Ecto neural progenitor cell (in vitro differentiated cells): ENCODE results near the gene PYCARD.
"Not testable (repeated sequence)": the region's sequence is repeated elsewhere in the genome, so short reads cannot be mapped to it uniquely, and the experiment has no call there.

Experiments
- DNase-seq: peaks from one replicate; pipeline ENCODE4 v3.0.0-alpha.2; 2018; ENCODE audit warnings: low spot score

Gene PYCARD

DNA sequence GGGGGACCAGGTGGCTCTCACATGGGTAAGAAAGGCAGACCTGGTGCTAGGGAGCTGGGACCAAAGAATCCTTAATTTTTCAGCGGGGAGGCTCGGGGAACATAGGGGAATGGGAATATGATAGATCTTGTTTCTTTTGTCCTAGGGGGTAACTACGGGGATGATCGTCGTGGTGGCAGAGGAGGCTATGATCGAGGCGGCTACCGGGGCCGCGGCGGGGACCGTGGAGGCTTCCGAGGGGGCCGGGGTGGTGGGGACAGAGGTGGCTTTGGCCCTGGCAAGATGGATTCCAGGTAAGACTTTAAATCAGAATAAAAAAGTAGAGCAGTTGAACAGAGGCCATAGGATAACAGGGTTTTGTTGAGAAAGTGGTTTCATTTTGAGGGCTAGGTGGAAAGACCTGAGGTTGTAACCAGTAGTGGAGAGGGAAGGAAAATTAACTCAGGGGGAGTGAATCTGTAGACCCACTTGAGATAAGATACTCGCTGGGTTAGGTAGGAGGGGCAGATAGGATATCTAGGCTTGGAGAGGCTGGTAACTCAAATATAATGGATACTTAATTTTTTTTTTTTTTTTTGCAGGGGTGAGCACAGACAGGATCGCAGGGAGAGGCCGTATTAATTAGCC lies 11.6 kb downstream of the PYCARD start:
- DNase-seq: no peak

DNA sequence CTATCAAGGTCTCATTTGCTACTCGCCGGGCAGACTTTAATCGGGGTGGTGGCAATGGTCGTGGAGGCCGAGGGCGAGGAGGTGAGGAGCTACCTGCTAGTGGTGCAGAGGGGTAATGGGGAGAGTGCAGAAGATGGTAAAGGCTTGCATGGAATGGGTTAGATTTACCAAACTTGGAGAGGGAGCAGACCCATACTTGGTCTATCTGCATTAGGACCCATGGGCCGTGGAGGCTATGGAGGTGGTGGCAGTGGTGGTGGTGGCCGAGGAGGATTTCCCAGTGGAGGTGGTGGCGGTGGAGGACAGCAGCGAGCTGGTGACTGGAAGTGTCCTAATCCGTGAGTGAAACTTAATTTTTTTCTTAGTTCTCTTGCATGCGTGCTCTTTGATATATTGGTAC lies 12.5 kb downstream of the PYCARD start:
- DNase-seq: no peak

DNA sequence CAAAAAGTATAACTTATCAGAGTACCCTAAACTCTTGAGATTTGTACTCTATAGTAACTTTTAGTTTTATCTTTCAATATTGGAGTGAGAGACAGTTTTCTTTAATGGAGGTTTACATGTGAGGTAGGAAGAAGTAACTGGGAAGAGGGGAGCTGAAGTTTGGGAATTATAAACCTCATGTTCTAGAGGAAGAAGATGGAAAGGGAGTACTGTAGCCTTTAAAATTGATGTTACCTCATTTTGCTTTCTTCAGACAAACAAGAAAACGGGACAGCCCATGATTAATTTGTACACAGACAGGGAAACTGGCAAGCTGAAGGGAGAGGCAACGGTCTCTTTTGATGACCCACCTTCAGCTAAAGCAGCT lies 13.2 kb downstream of the PYCARD start:
- DNase-seq: no peak

DNA sequence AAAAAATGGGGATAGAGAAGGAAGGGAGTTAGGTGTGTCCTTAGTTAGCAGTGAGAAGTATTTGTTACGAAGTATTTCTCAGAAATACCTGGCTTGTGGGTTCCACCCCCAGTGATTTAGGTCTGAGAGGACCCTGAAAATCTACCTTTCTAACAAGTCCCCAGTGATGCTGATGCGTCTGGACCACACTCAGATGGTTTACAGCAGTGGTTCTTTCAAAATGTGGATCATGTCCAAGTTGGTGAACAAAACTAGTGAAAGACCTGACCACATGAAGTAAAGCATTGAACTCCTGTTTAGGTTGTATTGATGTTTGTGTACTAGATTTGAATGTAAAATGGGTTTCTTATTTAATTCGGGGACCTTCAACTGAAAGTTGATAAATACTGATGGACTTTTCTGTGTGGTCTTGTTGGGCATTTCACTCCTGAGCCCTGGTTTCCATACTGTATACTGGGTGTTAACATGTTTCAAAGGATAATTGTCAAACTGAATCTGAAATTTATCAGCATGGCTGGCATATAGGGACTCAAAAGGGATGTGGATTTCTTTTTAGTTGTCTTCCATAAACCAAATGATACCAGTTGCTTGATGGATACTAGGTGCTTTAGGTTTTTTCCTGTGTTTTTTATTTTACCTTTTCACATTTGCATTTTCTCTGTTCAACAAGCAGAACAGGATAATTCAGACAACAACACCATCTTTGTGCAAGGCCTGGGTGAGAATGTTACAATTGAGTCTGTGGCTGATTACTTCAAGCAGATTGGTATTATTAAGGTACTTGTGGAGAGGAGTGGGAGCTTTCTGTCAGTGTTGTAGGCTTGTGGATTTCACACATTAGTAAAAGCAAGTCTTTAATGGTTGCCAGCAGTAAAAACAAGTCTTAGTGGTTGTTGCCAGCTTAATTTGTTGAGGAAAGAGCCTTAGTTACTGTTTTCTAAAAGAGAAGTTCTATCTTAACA lies 13.8 kb downstream of the PYCARD start:
- DNase-seq: no peak

DNA sequence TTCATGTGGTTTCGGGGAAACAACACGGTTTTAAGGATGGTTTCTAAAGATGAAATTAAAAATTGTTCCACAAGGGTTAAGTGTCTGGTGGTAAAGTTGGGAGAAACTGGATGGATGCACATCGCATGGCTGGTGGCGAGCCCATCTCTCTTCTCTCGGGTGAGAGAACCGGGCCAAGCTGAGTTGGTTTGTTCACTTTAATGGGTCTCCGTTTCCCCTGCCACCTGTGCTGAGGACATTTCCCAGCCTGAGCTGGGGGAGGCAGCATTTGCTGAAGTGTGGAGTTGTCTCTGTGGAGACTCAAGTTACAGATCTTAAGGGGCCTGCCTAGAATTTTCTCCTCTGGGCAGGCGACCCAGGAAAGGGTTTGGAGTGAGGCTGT lies 14.8 kb downstream of the PYCARD start:
- DNase-seq: no peak

DNA sequence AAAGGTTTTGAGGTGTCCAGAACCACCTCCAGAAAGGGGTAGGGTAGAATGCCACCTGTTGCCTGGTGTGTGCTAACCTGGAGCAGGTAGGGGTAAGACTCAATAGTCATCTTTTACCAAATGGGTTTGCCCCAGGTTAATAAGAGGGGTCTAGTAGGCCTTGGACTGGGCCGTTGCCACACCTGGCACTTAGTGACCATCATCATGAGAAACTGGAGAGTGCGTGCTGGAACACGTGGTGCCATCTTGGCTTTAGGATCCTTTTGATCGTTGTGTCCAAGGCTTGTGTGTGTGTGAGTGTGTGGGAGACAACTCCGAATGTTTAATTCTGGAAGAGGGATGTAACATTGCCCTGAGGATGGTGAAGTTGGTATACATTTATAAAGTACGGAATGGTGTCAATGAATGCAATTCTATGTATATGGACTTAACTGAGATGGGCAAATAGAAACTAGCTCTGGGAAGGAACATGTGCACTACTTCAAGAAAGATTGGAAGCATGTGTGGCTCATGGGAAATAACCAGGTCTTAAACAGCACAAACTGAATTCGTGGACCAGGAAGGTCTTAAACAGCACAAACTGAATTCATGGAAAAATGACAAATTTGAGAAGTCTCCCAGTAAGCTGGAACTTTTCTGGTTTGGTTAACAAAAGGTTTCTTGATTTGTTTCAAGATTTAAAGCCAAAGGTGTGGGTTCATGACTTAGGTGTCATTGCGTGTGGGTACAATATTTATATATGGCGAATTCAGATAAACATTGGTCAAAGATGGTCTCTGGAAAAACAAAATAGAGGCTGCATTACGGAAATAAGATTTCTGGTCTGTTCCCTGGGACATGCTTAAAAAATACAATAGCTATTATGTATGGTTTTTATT lies 15.4 kb downstream of the PYCARD start:
- no peak for DNase-seq

DNA sequence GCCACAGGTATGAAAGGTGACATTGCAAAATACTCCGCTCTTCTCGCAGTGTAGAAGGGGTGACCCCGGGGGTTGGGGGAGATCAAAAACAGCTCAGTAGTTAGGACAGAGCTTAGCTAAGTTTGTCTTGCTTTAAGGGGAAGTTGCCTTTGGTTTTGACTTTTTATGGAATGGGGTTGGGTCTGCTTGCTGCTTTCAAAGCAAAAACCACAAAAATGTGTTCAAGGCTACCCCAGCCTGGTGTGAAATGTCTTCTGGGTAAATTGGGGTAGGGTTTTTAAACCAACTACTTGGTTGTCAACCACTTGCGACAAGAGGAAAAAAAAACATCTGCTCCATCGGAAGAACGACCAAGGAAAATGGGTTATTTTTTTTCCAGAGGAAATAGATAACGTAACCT lies 16.4 kb downstream of the PYCARD start:
- no peak for DNase-seq

DNA sequence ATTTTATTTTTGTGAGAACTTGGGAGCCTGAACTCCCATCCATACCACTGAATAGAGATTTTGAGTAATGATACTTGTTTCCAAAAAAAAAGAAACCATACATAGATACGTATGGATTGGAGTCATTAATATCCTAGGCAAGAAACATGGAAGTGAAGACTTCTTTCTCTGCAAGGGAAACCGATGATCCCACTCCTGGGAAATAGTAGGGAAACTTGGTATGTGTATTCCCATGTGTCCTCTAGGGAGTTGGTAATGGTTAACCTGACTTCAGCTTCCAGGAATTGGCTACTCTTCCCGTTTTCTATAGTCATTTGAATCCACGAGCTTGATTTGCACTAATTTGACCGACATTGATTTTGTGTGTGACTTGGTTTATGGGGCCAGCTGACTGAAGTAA lies 17.2 kb downstream of the PYCARD start:
- no peak for DNase-seq

DNA sequence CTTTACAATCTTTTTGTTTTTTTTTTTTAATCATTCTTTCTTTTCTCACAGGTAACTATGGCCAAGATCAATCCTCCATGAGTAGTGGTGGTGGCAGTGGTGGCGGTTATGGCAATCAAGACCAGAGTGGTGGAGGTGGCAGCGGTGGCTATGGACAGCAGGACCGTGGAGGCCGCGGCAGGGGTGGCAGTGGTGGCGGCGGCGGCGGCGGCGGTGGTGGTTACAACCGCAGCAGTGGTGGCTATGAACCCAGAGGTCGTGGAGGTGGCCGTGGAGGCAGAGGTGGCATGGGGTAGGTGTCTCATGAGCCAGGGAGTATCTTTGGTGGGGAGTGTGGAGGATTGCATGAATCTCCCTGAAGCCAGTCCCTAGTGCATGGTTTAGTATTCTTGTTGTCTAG lies 17.7 kb downstream of the PYCARD start:
- DNase-seq: no peak

DNA sequence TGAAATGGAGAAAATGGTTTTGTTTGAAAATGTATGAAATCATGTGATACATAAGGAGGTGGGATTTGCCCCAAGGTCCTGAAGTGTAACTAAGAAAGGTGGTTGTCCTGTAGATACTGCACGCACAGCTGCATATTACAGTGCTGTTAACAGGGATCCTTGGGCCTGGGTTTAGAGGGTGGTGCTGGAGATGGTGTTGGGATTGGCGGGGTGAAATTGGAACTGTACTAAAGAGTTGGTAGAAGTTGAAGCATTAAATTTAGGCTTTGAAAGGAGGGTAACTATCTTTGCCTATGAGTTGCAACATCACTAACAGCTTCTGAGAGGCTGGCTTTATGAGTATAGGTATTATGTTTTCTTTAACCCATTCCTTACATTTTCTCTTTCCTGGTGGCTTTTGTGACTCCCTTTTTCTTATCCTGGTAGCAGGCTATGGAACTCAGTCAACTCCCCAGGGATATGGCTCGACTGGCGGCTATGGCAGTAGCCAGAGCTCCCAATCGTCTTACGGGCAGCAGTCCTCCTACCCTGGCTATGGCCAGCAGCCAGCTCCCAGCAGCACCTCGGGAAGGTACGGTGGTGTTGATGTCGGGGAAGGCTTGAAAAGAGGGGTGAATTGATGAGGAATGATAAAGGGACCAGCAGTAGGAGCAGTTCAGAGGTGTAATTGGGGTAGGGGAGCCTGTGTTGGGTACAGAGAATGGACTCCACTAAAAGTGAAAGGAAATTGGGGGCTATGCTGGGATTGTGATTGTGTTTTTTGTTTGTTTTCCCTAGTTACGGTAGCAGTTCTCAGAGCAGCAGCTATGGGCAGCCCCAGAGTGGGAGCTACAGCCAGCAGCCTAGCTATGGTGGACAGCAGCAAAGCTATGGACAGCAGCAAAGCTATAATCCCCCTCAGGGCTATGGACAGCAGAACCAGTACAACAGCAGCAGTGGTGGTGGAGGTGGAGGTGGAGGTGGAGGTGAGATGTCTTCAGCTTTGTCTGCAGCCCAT lies 18.8 kb downstream of the PYCARD start:
- DNase-seq: no peak

DNA sequence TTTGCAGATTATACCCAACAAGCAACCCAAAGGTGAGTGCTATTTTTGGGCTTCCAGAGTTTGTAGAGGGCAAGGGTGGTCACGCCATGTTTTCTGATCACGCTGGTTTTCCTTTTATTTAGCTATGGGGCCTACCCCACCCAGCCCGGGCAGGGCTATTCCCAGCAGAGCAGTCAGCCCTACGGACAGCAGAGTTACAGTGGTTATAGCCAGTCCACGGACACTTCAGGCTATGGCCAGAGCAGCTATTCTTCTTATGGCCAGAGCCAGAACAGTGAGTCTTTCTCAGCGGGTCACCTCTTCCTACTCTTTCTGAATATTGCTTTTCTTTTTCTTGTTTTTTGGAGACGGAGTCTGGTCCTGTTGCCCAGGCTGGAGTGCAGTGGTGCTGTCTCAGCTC lies 20.2 kb downstream of the PYCARD start:
- no peak for DNase-seq

DNA sequence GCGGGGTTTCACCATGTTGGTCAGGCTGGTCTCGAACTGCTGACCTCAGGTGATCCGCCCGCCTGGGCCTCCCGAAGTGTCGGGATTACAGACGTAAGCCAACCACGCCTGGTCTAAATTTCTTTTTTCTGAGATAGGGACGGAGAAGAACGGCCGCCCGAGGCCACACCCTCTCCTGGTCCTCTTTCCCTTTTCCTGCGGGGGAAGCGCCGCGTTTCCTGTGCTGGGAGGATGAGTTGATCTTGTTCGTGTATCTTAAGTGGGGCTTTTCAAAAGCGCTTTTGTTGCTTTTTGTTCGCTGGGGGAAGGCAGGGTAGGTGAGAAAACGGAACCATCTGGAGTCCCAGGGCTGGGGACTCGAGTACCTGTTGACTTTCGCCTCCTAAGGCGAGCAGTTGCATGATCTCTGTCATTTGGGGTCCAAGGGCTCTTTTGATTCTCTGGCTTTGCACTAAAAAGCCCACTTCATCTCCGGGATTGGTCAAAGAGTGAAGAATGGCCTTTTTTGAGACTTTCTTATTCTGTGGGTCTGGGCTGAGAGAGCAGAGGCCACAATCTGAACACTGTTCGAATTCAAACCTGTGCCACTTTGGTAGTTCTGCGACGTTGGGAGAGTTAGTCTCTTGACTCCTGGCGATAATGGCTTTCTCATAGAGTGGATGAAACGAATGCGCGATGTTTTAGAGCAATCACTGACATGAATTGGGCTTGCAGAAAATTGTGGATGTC lies 21.3 kb downstream of the PYCARD start:
- DNase-seq: peak; percentile 59

DNA sequence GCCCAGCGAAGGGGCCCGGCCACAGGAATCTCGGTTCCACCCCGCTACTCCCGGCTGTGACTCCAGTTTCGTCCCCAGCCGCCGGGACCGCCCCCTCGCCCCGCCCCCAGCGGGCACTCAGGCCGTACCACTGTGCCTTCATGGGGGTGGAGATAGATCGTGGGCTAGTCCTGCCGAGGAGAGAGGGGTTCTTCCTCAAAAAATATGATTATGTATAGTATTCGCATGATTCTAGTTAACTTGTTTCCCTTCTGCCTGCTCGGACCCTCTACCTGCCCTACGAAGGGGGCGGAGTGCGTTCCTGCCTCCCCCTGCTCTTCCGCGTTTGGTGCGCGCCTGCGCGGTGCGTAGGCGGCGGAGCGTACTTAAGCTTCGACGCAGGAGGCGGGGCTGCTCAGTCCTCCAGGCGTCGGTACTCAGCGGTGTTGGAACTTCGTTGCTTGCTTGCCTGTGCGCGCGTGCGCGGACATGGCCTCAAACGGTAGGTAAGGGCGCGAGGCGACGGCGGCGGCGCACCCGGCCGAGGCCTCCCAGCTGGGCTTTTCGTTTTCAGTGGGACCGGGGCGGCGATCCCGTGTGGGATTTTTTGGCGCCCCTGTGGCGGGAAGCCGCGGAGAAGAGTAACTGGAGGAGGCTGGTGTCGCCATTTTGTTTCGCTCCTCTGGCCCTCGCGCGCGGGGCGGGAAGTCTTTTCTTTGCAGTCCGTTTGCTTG lies 22.7 kb downstream of the PYCARD start, which contains the start of gene FUS:
FUS (plus strand) TSS at position 393 of the 713 bp plus-strand sequence; CDS start at position 469, 76 bp downstream.
- peak; percentile 95 for DNase-seq

DNA sequence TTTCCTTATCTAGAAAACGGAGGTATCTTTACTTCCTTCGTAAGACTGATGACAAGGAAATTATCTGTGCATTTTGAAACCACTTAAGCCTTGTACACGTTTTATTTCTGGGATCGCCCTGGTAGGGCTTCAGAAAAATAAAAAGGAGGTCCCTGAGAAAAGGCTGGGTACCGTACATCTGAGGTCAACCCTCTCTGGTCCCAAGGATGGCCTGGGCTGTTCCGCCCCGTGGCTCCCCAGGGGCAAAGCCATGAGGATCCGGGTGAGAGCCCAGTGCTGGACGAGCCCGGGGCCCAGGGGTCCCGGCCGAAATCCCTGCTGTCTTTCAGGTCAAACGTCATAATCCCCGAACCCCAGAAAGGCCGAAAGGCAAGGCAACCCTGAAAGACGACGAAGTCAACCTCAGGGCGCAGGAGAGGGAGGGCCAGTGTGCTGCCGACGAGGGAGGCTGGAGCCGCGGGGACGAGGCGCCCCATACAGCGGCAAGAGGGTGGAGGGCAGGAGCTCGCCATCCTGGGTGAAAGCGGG lies 23.3 kb downstream of the PYCARD start:
- DNase-seq: no peak

DNA sequence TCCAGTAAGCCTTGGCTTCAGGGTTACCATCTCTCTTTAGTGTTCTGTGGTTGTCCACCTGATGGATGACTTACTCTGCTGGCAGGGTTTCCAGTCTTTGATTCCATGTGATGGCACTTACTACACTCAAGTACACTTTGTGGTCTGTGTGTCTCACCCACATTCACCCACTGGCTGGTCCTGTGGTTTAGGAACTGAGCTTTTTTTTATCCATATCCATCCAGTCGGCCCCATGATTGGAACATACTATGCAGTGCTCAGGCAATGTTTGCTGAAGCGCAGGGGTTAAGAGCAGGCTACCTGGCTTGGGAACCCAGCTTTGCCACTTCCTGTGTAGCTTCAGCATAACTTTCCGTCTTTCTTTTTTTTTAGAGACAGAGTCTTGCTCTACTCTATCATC lies 25.4 kb downstream of the PYCARD start:
- no peak for DNase-seq

DNA sequence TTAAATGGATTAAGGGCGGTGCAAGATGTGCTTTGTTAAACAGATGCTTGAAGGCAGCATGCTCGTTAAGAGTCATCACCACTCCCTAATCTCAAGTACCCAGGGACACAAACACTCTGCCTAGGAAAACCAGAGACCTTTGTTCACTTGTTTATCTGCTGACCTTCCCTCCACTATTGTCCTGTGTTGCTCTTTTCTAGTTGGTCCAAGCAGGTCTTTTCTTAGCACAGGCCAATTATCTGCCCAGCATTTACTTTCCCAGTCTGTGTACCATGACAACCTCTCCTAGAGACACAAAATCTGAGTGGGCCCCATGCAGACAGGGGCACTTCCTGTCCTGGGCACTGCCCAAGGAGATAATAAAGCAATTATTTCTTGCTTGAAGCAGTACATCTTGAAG lies 32.5 kb downstream of the PYCARD start:
- DNase-seq: not testable (repeated sequence)

DNA sequence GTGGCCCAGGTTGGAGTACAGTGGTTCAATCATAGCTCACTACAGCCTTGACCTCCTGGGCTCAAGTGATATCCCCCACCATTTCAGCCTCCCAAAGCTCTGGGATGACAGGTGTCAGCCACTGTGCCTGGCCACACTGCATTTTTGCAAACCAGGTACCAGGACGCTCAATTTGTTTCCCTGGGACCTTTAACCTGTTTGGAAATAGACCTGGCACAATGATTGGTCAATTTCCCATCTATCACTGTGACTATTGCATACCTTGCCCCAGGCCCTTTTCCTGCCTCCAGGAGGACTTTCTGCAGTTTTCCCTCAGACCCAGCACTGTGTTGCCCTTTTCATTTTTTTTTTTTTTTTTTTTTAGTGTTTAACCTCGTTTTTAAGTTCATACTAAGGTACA lies 33.7 kb downstream of the PYCARD start:
- no peak for DNase-seq

DNA sequence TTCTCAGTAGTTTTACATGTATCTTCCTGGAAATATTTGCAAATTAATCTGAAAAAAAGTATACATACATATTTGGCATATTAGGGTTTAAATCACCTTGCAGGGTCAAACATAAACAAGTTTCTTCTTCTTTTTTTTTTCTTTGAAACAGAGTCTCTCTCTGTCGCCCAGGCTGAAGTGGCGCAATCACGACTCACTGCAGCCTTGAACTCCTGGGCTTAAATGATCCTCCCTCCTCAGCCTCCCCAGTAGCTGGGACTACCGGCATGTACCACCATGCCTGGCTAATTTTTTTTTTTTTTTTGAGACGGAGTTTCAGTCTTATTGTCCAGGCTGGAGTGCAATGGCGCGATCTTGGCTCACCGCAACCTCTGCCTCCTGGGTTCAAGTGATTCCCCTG lies 35.2 kb downstream of the PYCARD start:
- DNase-seq: no peak

DNA sequence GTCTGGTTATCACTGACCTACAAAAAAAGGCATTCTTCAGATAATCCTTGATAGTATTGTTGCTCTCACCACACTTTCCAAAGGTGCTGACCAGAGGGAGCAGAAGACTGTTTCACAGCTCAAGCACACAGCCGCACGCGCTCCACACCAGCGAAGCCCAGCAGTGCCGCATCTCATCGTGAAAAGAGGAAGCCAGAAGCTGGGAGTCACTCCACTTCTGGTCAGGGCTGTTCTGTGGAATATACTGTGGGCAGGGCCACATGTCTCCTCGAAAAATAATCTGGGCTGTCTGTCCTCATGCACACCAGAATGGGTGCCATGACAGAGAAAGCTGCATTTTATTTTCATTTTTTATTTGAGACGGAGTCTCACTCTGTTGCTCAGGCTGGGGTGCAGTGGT lies 45.4 kb downstream of the PYCARD start:
- DNase-seq: no peak
